K562 (cell line): ENCODE data around the gene TKT. TPM values are rescaled to one million over a fixed set of nuclear protein-coding genes. Genes with fewer than 3 reads are reported as not detected.

Experiments
- CREM ChIP-seq: IDR thresholded peaks from 2 replicates; pipeline ENCODE4 v1.6.1; 2014; ENCODE audit warnings: antibody characterized with exemption, low read depth
- KHSRP ChIP-seq: fragments of 450-650 bp; IDR thresholded peaks from 2 replicates; pipeline ENCODE4 v1.6.1; 2017
- NCOA1 ChIP-seq: fragments of 450-650 bp; IDR thresholded peaks from 2 replicates; pipeline ENCODE4 v1.6.1; 2016; ENCODE audit warnings: low read depth
- PHB2 ChIP-seq: fragments of 450-650 bp; IDR thresholded peaks from 2 replicates; pipeline ENCODE4 v1.6.1; 2017; ENCODE audit warnings: low read depth
- POLR2A ChIP-seq: fragments of 450-650 bp; conservative IDR thresholded peaks from 2 replicates; pipeline ENCODE4 v1.6.1; 2016
- RBM34 ChIP-seq: fragments of 200-400 bp; formaldehyde crosslinking; IDR thresholded peaks from 2 replicates; pipeline ENCODE4 v1.6.1; 2018; ENCODE audit warnings: low read length, borderline replicate concordance; ENCODE audit not compliant: insufficient read depth
- SIN3A ChIP-seq, 2 experiments: fragments of 150-350 bp in 1 of 2; IDR thresholded peaks; 2 replicates each; pipeline ENCODE4 v1.6.1; 2011 to 2016; ENCODE audit warnings: borderline replicate concordance in 2 of 2, low read depth in 2 of 2, low read length in 2 of 2, mild to moderate bottlenecking in 2 of 2, moderate library complexity in 2 of 2; ENCODE audit not compliant: control insufficient read depth in 1 of 2
- SPI1 ChIP-seq: IDR thresholded peaks from 2 replicates; pipeline ENCODE4 v1.6.1; 2011; ENCODE audit warnings: low read depth, low read length, control low read depth, borderline replicate concordance
- SRSF7 ChIP-seq: fragments of 200-400 bp; formaldehyde crosslinking; optimal IDR thresholded peaks from 2 replicates; pipeline ENCODE3; 2017; ENCODE audit warnings: mild to moderate bottlenecking, low read depth, low read length
- TRIM24 ChIP-seq, 2 experiments: fragments of 450-650 bp; IDR thresholded peaks; 2 replicates each; pipeline ENCODE4 v1.6.1; 2016
- ZC3H11A ChIP-seq: IDR thresholded peaks from 2 replicates; pipeline ENCODE4 v1.6.1; 2012; ENCODE audit warnings: low read depth, low read length, improper control_type of control experiment
- ZNF133 ChIP-seq: fragments of 250-450 bp; sonication (Bioruptor Pico); IDR thresholded peaks from 2 replicates; pipeline ENCODE4 v1.4.0; 2020; ENCODE audit warnings: mild to moderate bottlenecking
- ZNF239 ChIP-seq: fragments of 250-450 bp; sonication (Bioruptor Pico); IDR thresholded peaks from 2 replicates; pipeline ENCODE4 v1.4.0; 2020; ENCODE audit warnings: mild to moderate bottlenecking
- ZNF766 ChIP-seq: fragments of 200-800 bp; sonication (Bioruptor generic); conservative IDR thresholded peaks from 2 replicates; pipeline ENCODE4 v1.6.1; 2016; ENCODE audit warnings: missing genetic modification characterization, missing compliant biosample characterization
- polyA plus RNA-seq, 8 experiments: library from polyadenylated mRNA; depleted of rRNA in 4 of 8; stranded (reverse) in 5 of 8; unstranded in 3 of 8; fragments of >200 nt; fragmentation: Nextera tagmentation in 2 of 8; fragmentation: Illumina TruSeq in 1 of 8; extraction: Ambion mirVana in 2 of 8; extraction: Trizol in 1 of 8; gene quantifications; 2 replicates each; pipeline versions ENCODE4 v1.2.1 to v1.2.3, GENCODE V29; 2011 to 2014; ENCODE audit warnings: inconsistent platforms in 1 of 8, missing spikeins in 1 of 8
- total RNA-seq, 7 experiments: library from RNA; depleted of rRNA in 6 of 7; stranded (reverse); fragments of >200 nt in 6 of 7; fragmentation: Illumina TruSeq in 2 of 7; extraction: Trizol in 2 of 7; gene quantifications; 2 replicates each; pipeline versions ENCODE4 v1.2.1 to v1.2.3, GENCODE V29; 2011 to 2021; ENCODE audit warnings: low replicate concordance in 1 of 7
- TF ChIP-seq, protein P1 (sequence below): fragments of 250-450 bp; sonication (Bioruptor Pico); IDR thresholded peaks from 2 replicates; pipeline ENCODE4 v1.8.0; 2021; ENCODE audit warnings: moderate library complexity, mild to moderate bottlenecking, inconsistent platforms
- TF ChIP-seq, protein P2 (sequence below): fragments of 250-450 bp; sonication (Bioruptor Pico); IDR thresholded peaks from 2 replicates; pipeline ENCODE4 v1.5.0; 2021
- TF ChIP-seq, protein P3 (sequence below): fragments of 450-650 bp; conservative IDR thresholded peaks from 2 replicates; pipeline ENCODE4 v1.6.1; 2016; ENCODE audit warnings: missing genetic modification characterization, low read depth, mild to moderate bottlenecking, missing compliant biosample characterization, moderate library complexity
- TF ChIP-seq, protein P4 (sequence below): fragments of 450-650 bp; formaldehyde crosslinking; IDR thresholded peaks from 2 replicates; pipeline ENCODE4 v1.4.0; 2022; ENCODE audit warnings: mild to moderate bottlenecking, moderate library complexity
- TF ChIP-seq, protein P5 (sequence below): fragments of 450-650 bp; IDR thresholded peaks from 2 replicates; pipeline ENCODE4 v1.6.1; 2016; ENCODE audit warnings: antibody characterized with exemption
- TF ChIP-seq, protein P6 (sequence below), 3 experiments: IDR thresholded peaks in 2 of 3; conservative IDR thresholded peaks in 1 of 3; 2 replicates each; pipeline ENCODE4 v1.5.1; 2011 to 2012; ENCODE audit warnings: low read length in 3 of 3, mild to moderate bottlenecking in 3 of 3, control low read depth in 2 of 3, improper control_type of control experiment in 1 of 3, inconsistent platforms in 1 of 3, low read depth in 1 of 3, mixed read lengths in 1 of 3, moderate library complexity in 1 of 3; ENCODE audit not compliant: insufficient read depth in 2 of 3

Gene TKT
- total and polyA plus RNA-seq, 9 of the 15 experiments (the other 6 are each of a cell fraction or from before 2014, with no cell fraction given) = 58.1 to 401 (median 187) TPM

DNA sequence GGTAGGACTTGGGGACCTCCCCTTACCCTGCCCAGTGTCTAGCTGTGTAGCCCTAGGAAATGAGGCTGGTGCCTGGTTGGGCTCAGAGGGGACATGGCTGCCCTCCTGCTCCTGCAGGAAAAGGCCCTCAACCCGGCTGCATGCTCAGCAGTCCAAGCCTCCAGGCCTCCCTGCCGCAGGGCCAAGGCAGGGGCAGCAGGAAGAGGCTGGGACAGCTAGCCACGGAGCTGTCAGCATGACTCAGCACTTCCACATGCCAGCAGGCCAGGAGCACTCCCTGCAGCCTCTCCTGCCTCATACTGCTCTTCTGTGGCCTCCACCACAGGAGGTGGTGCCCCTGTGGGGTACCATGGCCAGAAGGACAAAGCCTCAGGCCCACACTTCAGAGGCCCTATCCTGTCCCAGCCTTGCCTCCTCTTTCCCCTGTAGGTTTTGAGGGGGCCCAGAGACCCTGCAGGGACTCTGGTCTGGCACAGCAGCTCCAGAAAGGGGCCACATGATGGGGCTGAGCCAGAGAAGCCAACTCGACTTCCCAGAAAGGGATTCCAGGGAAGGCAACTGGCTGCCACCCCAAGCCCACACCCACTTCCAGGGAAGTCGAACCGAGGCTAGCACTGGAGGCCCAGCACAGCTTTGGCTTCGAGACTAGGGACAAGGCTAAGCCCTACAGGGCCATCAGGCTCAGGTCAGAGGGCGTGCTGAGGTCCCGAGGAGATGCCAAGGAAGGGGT, 19.5 kb downstream of the TKT start (continued):
- TF ChIP-seq, protein P1, sequence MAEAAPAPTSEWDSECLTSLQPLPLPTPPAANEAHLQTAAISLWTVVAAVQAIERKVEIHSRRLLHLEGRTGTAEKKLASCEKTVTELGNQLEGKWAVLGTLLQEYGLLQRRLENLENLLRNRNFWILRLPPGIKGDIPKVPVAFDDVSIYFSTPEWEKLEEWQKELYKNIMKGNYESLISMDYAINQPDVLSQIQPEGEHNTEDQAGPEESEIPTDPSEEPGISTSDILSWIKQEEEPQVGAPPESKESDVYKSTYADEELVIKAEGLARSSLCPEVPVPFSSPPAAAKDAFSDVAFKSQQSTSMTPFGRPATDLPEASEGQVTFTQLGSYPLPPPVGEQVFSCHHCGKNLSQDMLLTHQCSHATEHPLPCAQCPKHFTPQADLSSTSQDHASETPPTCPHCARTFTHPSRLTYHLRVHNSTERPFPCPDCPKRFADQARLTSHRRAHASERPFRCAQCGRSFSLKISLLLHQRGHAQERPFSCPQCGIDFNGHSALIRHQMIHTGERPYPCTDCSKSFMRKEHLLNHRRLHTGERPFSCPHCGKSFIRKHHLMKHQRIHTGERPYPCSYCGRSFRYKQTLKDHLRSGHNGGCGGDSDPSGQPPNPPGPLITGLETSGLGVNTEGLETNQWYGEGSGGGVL (CRISPR knock-in tag) = no peak
- TF ChIP-seq SPI1 (no peak), KHSRP (no peak), ZNF239 (CRISPR knock-in tag) (peak; percentile 68; the same call in 1 of the 2 replicates), TRIM24 (IDR thresholded peaks at IDR 0.05) (no peak), ZNF766 (CRISPR knock-in tag) (peak; percentile 60), ZNF133 (CRISPR knock-in tag) (peak; percentile 60; the same call in 1 of the 2 replicates), ZC3H11A (no peak), POLR2A (no peak), NCOA1 (no peak), CREM (no peak), SRSF7 (no peak), SIN3A (IDR thresholded peaks at IDR 0.05; ENCODE audit: borderline replicate concordance in 2 of 2, control insufficient read depth in 1 of 2, low read depth in 2 of 2, low read length in 2 of 2) (no peak), RBM34 (no peak), PHB2 (no peak)
- TF ChIP-seq, protein P2, sequence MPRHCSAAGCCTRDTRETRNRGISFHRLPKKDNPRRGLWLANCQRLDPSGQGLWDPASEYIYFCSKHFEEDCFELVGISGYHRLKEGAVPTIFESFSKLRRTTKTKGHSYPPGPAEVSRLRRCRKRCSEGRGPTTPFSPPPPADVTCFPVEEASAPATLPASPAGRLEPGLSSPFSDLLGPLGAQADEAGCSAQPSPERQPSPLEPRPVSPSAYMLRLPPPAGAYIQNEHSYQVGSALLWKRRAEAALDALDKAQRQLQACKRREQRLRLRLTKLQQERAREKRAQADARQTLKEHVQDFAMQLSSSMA = no peak
- TF ChIP-seq, protein P3, sequence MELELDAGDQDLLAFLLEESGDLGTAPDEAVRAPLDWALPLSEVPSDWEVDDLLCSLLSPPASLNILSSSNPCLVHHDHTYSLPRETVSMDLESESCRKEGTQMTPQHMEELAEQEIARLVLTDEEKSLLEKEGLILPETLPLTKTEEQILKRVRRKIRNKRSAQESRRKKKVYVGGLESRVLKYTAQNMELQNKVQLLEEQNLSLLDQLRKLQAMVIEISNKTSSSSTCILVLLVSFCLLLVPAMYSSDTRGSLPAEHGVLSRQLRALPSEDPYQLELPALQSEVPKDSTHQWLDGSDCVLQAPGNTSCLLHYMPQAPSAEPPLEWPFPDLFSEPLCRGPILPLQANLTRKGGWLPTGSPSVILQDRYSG (tag) = peak; percentile 89
- TF ChIP-seq, protein P4, sequence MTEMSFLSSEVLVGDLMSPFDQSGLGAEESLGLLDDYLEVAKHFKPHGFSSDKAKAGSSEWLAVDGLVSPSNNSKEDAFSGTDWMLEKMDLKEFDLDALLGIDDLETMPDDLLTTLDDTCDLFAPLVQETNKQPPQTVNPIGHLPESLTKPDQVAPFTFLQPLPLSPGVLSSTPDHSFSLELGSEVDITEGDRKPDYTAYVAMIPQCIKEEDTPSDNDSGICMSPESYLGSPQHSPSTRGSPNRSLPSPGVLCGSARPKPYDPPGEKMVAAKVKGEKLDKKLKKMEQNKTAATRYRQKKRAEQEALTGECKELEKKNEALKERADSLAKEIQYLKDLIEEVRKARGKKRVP (CRISPR knock-in tag) = peak; percentile 43; the same call in 1 of the 2 replicates
- TF ChIP-seq, protein P5, sequence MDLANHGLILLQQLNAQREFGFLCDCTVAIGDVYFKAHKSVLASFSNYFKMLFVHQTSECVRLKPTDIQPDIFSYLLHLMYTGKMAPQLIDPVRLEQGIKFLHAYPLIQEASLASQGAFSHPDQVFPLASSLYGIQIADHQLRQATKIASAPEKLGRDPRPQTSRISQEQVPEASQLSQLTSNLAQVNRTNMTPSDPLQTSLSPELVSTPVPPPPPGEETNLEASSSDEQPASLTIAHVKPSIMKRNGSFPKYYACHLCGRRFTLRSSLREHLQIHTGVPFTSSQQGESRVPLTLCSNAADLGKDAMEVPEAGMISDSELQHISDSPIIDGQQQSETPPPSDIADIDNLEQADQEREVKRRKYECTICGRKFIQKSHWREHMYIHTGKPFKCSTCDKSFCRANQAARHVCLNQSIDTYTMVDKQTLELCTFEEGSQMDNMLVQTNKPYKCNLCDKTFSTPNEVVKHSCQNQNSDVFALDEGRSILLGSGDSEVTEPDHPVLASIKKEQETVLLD = no peak
- TF ChIP-seq, protein P6, sequence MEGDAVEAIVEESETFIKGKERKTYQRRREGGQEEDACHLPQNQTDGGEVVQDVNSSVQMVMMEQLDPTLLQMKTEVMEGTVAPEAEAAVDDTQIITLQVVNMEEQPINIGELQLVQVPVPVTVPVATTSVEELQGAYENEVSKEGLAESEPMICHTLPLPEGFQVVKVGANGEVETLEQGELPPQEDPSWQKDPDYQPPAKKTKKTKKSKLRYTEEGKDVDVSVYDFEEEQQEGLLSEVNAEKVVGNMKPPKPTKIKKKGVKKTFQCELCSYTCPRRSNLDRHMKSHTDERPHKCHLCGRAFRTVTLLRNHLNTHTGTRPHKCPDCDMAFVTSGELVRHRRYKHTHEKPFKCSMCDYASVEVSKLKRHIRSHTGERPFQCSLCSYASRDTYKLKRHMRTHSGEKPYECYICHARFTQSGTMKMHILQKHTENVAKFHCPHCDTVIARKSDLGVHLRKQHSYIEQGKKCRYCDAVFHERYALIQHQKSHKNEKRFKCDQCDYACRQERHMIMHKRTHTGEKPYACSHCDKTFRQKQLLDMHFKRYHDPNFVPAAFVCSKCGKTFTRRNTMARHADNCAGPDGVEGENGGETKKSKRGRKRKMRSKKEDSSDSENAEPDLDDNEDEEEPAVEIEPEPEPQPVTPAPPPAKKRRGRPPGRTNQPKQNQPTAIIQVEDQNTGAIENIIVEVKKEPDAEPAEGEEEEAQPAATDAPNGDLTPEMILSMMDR (IDR thresholded peaks at IDR 0.05 in 2 of 3, conservative IDR thresholded peaks at IDR 0.05 in 1 of 3; ENCODE audit: insufficient read depth in 2 of 3, low read depth in 1 of 3, low read length in 3 of 3) = no peak
